ENCODE data around the gene SPRED3. TPM values are rescaled to one million over a fixed set of nuclear protein-coding genes. Genes with fewer than 3 reads are reported as not detected.

The SPRED3 gene
- total and polyA plus RNA-seq, 9 of the 15 experiments (the other 6 are each of a cell fraction or from before 2014, with no cell fraction given): 0.05 to 1.3 (median 0.36) TPM

- TF ChIP-seq RREB1 (CRISPR knock-in tag; IDR thresholded peaks at IDR 0.05) (no peak), ZNF41 (CRISPR knock-in tag; conservative IDR thresholded peaks at IDR 0.05) (0 out of 2 replicates have a peak, but pooled peaks have one; percentile 17), ZNF696 (CRISPR knock-in tag; conservative IDR thresholded peaks at IDR 0.05) (no peak), NR4A1 (CRISPR knock-in tag; IDR thresholded peaks at IDR 0.05) (no peak), NR4A1 (tag; IDR thresholded peaks at IDR 0.05) (no peak), MEIS2 (IDR thresholded peaks at IDR 0.05; ENCODE audit: partially characterized antibody) (peak; percentile 85), MEF2D (tag; conservative IDR thresholded peaks at IDR 0.05; ENCODE audit: low read depth) (no peak), EHMT2 (IDR thresholded peaks at IDR 0.05) (peak; percentile 78; the same call in 1 of the 2 replicates), RNF2 (IDR thresholded peaks at IDR 0.05) (no peak), FOSL1 (tag; conservative IDR thresholded peaks at IDR 0.05) (no peak), PURB (CRISPR knock-in tag; IDR thresholded peaks at IDR 0.05; ENCODE audit: low read depth) (no peak), ZNF785 (CRISPR knock-in tag; IDR thresholded peaks at IDR 0.05) (no peak), NBN (IDR thresholded peaks at IDR 0.05; ENCODE audit: low read depth) (0 out of 2 replicates have a peak, but pooled peaks have one; percentile 37), BCOR (IDR thresholded peaks at IDR 0.05) (peak; percentile 74), NFATC3 (IDR thresholded peaks at IDR 0.05) (0 out of 2 replicates have a peak, but pooled peaks have one; percentile 34), CCNT2 (IDR thresholded peaks at IDR 0.05; ENCODE audit: borderline replicate concordance, extremely low read depth, insufficient read length, low read depth, low read length) (no peak), LEF1 (IDR thresholded peaks at IDR 0.05) (0 out of 2 replicates have a peak, but pooled peaks have one; percentile 16)
- TF ChIP-seq, protein P1, sequence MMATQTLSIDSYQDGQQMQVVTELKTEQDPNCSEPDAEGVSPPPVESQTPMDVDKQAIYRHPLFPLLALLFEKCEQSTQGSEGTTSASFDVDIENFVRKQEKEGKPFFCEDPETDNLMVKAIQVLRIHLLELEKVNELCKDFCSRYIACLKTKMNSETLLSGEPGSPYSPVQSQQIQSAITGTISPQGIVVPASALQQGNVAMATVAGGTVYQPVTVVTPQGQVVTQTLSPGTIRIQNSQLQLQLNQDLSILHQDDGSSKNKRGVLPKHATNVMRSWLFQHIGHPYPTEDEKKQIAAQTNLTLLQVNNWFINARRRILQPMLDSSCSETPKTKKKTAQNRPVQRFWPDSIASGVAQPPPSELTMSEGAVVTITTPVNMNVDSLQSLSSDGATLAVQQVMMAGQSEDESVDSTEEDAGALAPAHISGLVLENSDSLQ (IDR thresholded peaks at IDR 0.05): peak; percentile 86
- TF ChIP-seq, protein P2, sequence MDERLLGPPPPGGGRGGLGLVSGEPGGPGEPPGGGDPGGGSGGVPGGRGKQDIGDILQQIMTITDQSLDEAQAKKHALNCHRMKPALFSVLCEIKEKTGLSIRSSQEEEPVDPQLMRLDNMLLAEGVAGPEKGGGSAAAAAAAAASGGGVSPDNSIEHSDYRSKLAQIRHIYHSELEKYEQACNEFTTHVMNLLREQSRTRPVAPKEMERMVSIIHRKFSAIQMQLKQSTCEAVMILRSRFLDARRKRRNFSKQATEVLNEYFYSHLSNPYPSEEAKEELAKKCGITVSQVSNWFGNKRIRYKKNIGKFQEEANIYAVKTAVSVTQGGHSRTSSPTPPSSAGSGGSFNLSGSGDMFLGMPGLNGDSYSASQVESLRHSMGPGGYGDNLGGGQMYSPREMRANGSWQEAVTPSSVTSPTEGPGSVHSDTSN (CRISPR knock-in tag; IDR thresholded peaks at IDR 0.05; ENCODE audit: low read depth): no peak
- TF ChIP-seq, protein P2 (tag; conservative IDR thresholded peaks at IDR 0.05; ENCODE audit: low read depth): peak; percentile 79
- TF ChIP-seq, protein P3, sequence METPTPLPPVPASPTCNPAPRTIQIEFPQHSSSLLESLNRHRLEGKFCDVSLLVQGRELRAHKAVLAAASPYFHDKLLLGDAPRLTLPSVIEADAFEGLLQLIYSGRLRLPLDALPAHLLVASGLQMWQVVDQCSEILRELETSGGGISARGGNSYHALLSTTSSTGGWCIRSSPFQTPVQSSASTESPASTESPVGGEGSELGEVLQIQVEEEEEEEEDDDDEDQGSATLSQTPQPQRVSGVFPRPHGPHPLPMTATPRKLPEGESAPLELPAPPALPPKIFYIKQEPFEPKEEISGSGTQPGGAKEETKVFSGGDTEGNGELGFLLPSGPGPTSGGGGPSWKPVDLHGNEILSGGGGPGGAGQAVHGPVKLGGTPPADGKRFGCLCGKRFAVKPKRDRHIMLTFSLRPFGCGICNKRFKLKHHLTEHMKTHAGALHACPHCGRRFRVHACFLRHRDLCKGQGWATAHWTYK (CRISPR knock-in tag; IDR thresholded peaks at IDR 0.05): 0 out of 2 replicates have a peak, but pooled peaks have one; percentile 45
These were observed 14.1 kb downstream of the SPRED3 start (continued) for GRCh38 chr19:38402623-38402966.
